Measurements from ENCODE around the gene NAALADL1.

NAALADL1 gene

DNA sequence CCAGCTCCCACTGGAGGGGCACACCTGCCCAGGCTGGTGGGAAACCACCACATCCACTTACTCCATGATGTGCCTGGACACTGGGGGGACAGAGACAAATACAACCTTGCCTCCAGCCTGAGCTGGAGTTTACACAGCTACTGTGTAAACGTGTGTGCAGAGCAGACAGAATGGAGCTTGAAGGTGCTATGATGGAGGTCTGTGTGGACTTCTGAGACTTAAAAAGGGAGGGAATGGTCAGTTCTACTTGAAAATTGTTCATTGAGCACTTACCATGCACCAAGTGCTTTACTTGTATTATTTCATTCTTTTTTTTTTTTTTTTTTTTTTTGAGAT is 14.2 kb upstream of the NAALADL1 start:
- Histone ChIP-seq H3K27ac (ENCODE audit: extremely low read depth, low read depth, low read length) (no peak overlapping the region), H3K4me1 (ENCODE audit: control insufficient read depth, insufficient read depth, low read length) (no peaks in the 10 kb centered on the region), H3K36me3 (ENCODE audit: control insufficient read depth in 2 of 2, insufficient read depth in 1 of 2, low read length in 2 of 2) (peaks cover 0 to 20% of the 10 kb centered on the region in 2 experiments; a peak in 2 of 3 replicates), H3K4me3 (ENCODE audit: low read depth, low read length) (no peak overlapping the region), H3K9me3 (ENCODE audit: control insufficient read depth, insufficient read depth, low read depth, low read length) (no peaks in the 10 kb centered on the region)
- CTCF ChIA-PET, result interaction anchor here (0.6 to 0.8 kb wide), 2 partner anchors 15 to 31 kb away, joined by 3 to 5 read pairs; no protein-coding TSS in a partner anchor
- POLR2A ChIA-PET, result interaction anchor here (0.8 to 1.3 kb wide), 3 partner anchors 10 to 23 kb away, joined by 4 to 5 read pairs (median 4); no protein-coding TSS in a partner anchor
- peak; percentile 31; the same call in 1 of the 2 replicates for TF ChIP-seq ZNF600 (tag by site-specific recombination; IDR thresholded peaks at IDR 0.05)
- TF ChIP-seq ZBTB17 (tag by site-specific recombination; IDR thresholded peaks at IDR 0.05), result no peak

DNA sequence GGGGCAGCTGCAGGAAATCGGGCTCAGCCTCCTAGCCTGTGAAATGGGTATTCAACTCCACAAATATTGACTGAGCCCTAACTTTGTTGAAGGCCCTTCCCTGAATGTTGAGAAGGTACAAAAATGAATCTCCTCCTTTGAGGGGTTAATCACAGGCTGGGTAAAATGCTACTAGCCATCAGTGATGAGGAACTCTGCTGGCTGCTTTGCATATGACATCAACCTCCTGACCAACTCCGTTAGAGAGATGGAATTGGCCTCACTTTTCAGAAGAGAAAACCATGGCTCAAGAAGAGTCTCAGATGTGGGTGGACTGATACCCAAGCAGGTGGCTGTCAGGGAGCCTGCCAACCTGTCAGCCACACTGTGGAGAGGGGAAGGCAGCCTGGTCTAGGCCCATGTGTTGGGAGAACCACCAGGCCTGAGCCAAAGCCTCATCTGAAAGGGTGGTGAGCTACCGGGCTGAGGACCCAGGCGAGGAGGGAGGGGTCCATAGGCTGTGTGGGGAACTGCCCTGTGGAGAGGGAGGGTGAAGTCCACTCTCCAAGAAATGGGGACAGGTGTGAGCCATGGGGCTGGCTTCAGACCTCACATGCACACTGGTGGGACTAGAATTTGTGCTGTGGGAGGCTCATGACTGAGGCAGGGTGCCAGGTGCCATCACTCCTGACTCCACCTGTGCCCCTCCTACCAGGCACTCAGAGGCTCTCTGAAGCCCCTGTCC is 13.7 kb upstream of the NAALADL1 start:
- CTCF ChIA-PET, result interaction anchor here (0.6 to 0.8 kb wide), 2 partner anchors 15 to 30 kb away, joined by 3 to 5 read pairs; no protein-coding TSS in a partner anchor
- no peak overlapping the region for H3K27ac ChIP-seq (ENCODE audit: extremely low read depth, low read depth, low read length)

DNA sequence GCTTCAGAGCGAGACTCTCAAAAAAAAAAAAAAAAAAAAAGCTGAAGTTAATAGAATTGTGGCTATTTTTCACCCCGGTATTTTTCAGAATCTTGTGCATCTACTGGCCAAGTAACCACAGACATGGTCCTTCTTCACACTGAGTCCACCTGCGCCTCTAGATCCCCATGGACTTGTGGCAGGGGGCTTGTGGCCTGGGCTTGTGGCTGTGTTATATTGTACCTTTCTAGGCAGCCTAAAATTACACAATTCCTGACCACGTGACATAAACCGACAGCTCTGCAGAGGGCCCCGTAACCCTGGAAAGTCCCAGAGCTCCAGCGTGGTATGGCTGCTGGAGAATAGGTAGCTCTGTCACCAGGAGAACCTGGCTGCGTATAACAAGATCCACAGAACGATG is 10.9 kb upstream of the NAALADL1 start:
- H3K4me3 ChIP-seq (ENCODE audit: low read depth, low read length), result no peak overlapping the region
- CTCF ChIA-PET, result interaction anchor here (1.2 kb wide), 1 partner anchor 9 kb away, joined by 5 read pairs; no protein-coding TSS in a partner anchor
- POLR2A ChIA-PET, result no interaction called here
- no peak overlapping the region for H3K27ac ChIP-seq (ENCODE audit: extremely low read depth, low read depth, low read length)
- H3K36me3 ChIP-seq (ENCODE audit: control insufficient read depth in 2 of 2, insufficient read depth in 1 of 2, low read length in 2 of 2), result no peaks in the 10 kb centered on the region
- H3K9me3 ChIP-seq (ENCODE audit: control insufficient read depth, insufficient read depth, low read depth, low read length), result no peaks in the 10 kb centered on the region
- no peaks in the 10 kb centered on the region for H3K4me1 ChIP-seq (ENCODE audit: control insufficient read depth, insufficient read depth, low read length)
- TF ChIP-seq MEIS1 (CRISPR knock-in tag; IDR thresholded peaks at IDR 0.05; ENCODE audit: borderline replicate concordance), result no peak
- TF ChIP-seq ZNF785 (tag by site-specific recombination; IDR thresholded peaks at IDR 0.05), result no peak
- TF ChIP-seq SP2 (tag by site-specific recombination; IDR thresholded peaks at IDR 0.05), result no peak
- no peak for TF ChIP-seq ZBTB1 (tag by site-specific recombination; IDR thresholded peaks at IDR 0.05)
- no peak for TF ChIP-seq ZNF292 (tag by site-specific recombination; IDR thresholded peaks at IDR 0.05; ENCODE audit: borderline replicate concordance, low read depth)
- TF ChIP-seq ZNF561 (tag by site-specific recombination; IDR thresholded peaks at IDR 0.05; ENCODE audit: borderline replicate concordance), result no peak
- TF ChIP-seq, protein P1, sequence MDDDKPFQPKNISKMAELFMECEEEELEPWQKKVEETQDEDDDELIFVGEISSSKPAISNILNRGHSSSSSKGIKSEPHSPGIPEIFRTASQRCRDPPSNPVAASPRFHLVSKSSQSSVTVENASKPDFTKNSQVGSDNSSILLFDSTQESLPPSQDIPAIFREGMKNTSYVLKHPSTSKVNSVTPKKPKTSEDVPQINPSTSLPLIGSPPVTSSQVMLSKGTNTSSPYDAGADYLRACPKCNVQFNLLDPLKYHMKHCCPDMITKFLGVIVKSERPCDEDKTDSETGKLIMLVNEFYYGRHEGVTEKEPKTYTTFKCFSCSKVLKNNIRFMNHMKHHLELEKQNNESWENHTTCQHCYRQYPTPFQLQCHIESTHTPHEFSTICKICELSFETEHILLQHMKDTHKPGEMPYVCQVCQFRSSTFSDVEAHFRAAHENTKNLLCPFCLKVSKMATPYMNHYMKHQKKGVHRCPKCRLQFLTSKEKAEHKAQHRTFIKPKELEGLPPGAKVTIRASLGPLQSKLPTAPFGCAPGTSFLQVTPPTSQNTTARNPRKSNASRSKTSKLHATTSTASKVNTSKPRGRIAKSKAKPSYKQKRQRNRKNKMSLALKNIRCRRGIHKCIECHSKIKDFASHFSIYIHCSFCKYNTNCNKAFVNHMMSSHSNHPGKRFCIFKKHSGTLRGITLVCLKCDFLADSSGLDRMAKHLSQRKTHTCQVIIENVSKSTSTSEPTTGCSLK (tag by site-specific recombination; IDR thresholded peaks at IDR 0.05), result no peak
- no peak for TF ChIP-seq ZNF530 (tag by site-specific recombination; IDR thresholded peaks at IDR 0.05; ENCODE audit: low read depth)
- TF ChIP-seq ZNF274 (IDR thresholded peaks at IDR 0.05; ENCODE audit: low read length), result no peak
- no peak for TF ChIP-seq ZNF274 (tag by site-specific recombination; IDR thresholded peaks at IDR 0.05; ENCODE audit: borderline replicate concordance)
- no peak for TF ChIP-seq ZNF76 (tag by site-specific recombination; IDR thresholded peaks at IDR 0.05; ENCODE audit: borderline replicate concordance, low read depth)

More for the DNA sequence above, 13.7 kb upstream of the NAALADL1 start:
- no peak for TF ChIP-seq ZBTB1 (tag by site-specific recombination; IDR thresholded peaks at IDR 0.05)
- TF ChIP-seq, protein P2, sequence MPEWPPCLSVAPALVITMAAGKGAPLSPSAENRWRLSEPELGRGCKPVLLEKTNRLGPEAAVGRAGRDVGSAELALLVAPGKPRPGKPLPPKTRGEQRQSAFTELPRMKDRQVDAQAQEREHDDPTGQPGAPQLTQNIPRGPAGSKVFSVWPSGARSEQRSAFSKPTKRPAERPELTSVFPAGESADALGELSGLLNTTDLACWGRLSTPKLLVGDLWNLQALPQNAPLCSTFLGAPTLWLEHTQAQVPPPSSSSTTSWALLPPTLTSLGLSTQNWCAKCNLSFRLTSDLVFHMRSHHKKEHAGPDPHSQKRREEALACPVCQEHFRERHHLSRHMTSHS (tag by site-specific recombination; IDR thresholded peaks at IDR 0.05), result no peak
- TF ChIP-seq ZNF560 (tag by site-specific recombination; IDR thresholded peaks at IDR 0.05; ENCODE audit: borderline replicate concordance), result no peak
- TF ChIP-seq ZNF426 (tag by site-specific recombination; IDR thresholded peaks at IDR 0.05), result no peak
- TF ChIP-seq, protein P3, sequence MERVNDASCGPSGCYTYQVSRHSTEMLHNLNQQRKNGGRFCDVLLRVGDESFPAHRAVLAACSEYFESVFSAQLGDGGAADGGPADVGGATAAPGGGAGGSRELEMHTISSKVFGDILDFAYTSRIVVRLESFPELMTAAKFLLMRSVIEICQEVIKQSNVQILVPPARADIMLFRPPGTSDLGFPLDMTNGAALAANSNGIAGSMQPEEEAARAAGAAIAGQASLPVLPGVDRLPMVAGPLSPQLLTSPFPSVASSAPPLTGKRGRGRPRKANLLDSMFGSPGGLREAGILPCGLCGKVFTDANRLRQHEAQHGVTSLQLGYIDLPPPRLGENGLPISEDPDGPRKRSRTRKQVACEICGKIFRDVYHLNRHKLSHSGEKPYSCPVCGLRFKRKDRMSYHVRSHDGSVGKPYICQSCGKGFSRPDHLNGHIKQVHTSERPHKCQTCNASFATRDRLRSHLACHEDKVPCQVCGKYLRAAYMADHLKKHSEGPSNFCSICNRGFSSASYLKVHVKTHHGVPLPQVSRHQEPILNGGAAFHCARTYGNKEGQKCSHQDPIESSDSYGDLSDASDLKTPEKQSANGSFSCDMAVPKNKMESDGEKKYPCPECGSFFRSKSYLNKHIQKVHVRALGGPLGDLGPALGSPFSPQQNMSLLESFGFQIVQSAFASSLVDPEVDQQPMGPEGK (tag by site-specific recombination; IDR thresholded peaks at IDR 0.05), result no peak
- TF ChIP-seq, protein P4, sequence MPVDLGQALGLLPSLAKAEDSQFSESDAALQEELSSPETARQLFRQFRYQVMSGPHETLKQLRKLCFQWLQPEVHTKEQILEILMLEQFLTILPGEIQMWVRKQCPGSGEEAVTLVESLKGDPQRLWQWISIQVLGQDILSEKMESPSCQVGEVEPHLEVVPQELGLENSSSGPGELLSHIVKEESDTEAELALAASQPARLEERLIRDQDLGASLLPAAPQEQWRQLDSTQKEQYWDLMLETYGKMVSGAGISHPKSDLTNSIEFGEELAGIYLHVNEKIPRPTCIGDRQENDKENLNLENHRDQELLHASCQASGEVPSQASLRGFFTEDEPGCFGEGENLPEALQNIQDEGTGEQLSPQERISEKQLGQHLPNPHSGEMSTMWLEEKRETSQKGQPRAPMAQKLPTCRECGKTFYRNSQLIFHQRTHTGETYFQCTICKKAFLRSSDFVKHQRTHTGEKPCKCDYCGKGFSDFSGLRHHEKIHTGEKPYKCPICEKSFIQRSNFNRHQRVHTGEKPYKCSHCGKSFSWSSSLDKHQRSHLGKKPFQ (tag by site-specific recombination; IDR thresholded peaks at IDR 0.05), result no peak
- TF ChIP-seq HOXC10 (CRISPR knock-in tag; IDR thresholded peaks at IDR 0.05), result no peak
- TF ChIP-seq ZNF239 (tag by site-specific recombination; IDR thresholded peaks at IDR 0.05), result no peak
- TF ChIP-seq ZNF76 (tag by site-specific recombination; IDR thresholded peaks at IDR 0.05; ENCODE audit: borderline replicate concordance, low read depth), result no peak
- TF ChIP-seq ZNF654 (tag by site-specific recombination; IDR thresholded peaks at IDR 0.05; ENCODE audit: low read depth), result no peak
- no peak for TF ChIP-seq ZNF548 (tag by site-specific recombination; IDR thresholded peaks at IDR 0.05)
- TF ChIP-seq, protein P5, sequence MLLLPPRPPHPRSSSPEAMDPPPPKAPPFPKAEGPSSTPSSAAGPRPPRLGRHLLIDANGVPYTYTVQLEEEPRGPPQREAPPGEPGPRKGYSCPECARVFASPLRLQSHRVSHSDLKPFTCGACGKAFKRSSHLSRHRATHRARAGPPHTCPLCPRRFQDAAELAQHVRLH (tag by site-specific recombination; IDR thresholded peaks at IDR 0.05), result no peak
- TF ChIP-seq ZNF155 (tag by site-specific recombination; IDR thresholded peaks at IDR 0.05), result no peak
- TF ChIP-seq ZNF132 (tag by site-specific recombination; IDR thresholded peaks at IDR 0.05; ENCODE audit: borderline replicate concordance), result no peak
- no peak for TF ChIP-seq ZNF133 (tag by site-specific recombination; IDR thresholded peaks at IDR 0.05)
- no peak for TF ChIP-seq ZNF600 (tag by site-specific recombination; IDR thresholded peaks at IDR 0.05)
- Histone ChIP-seq H3K4me1 (ENCODE audit: control insufficient read depth, insufficient read depth, low read length) (no peaks in the 10 kb centered on the region), H3K9me3 (ENCODE audit: control insufficient read depth, insufficient read depth, low read depth, low read length) (no peaks in the 10 kb centered on the region), H3K36me3 (ENCODE audit: control insufficient read depth in 2 of 2, insufficient read depth in 1 of 2, low read length in 2 of 2) (peaks cover 0 to 15% of the 10 kb centered on the region in 2 experiments; a peak in 2 of 3 replicates), H3K4me3 (ENCODE audit: low read depth, low read length) (no peak overlapping the region)
- POLR2A ChIA-PET, result interaction anchor here (0.8 to 1.3 kb wide), 3 partner anchors 11 to 22 kb away, joined by 4 to 5 read pairs (median 4); no protein-coding TSS in a partner anchor

Measured in HEK293 (cell line).